ENCODE data around the gene SLC39A5. TPM values are rescaled to one million over a fixed set of nuclear protein-coding genes. Genes with fewer than 3 reads are reported as not detected.
"Not testable (repeated sequence)": the region's sequence is repeated elsewhere in the genome, so short reads cannot be mapped to it uniquely, and the experiment has no call there.

SLC39A5 gene
- total RNA-seq, 1 experiment from 2014 or later = 8.6 TPM

GRCh38 chr12:56243731-56244181 lies 13.9 kb downstream of the SLC39A5 start:
- no peak for DNase-seq (ENCODE audit: low spot score)

GRCh38 chr12:56244494-56244893 lies 14.6 kb downstream of the SLC39A5 start:
- DNase-seq (ENCODE audit: low spot score) = no peak

GRCh38 chr12:56247923-56248322 lies 18.1 kb downstream of the SLC39A5 start:
- DNase-seq (ENCODE audit: low spot score) = no peak

GRCh38 chr12:56248711-56249110 lies 18.9 kb downstream of the SLC39A5 start:
- no peak for DNase-seq (ENCODE audit: low spot score)

- no peak for DNase-seq (ENCODE audit: low spot score)
These were observed 22.8 kb downstream of the SLC39A5 start for GRCh38 chr12:56252649-56253048.

- no peak for DNase-seq (ENCODE audit: low spot score)
These were observed 23.2 kb downstream of the SLC39A5 start for GRCh38 chr12:56253091-56253490.

GRCh38 chr12:56255671-56256070 lies 25.8 kb downstream of the SLC39A5 start:
- DNase-seq (ENCODE audit: low spot score) = no peak

GRCh38 chr12:56256326-56256960 lies 26.6 kb downstream of the SLC39A5 start:
- DNase-seq (ENCODE audit: low spot score) = no peak

- no peak for DNase-seq (ENCODE audit: low spot score)
These were observed 27.2 kb downstream of the SLC39A5 start for GRCh38 chr12:56257071-56257470.

GRCh38 chr12:56257491-56258067 lies 27.7 kb downstream of the SLC39A5 start:
- peak; percentile 25 for DNase-seq (ENCODE audit: low spot score)

- DNase-seq (ENCODE audit: low spot score) = peak; percentile 80
These were observed 28.4 kb downstream of the SLC39A5 start, which contains the start of gene ANKRD52 for GRCh38 chr12:56258068-56258819. Gene ANKRD52, minus strand, starts transcription at chr12:56258384. Its CDS starts 115 bp downstream, at chr12:56258269.

- DNase-seq (ENCODE audit: low spot score) = no peak
These were observed 29.0 kb downstream of the SLC39A5 start for GRCh38 chr12:56258820-56259183.

GRCh38 chr12:56260380-56260779 lies 30.5 kb downstream of the SLC39A5 start:
- DNase-seq (ENCODE audit: low spot score) = no peak

GRCh38 chr12:56260921-56261320 lies 31.1 kb downstream of the SLC39A5 start:
- DNase-seq (ENCODE audit: low spot score) = no peak

GRCh38 chr12:56261503-56262232 lies 31.8 kb downstream of the SLC39A5 start:
- peak; percentile 41 for DNase-seq (ENCODE audit: low spot score)

GRCh38 chr12:56262955-56263354 lies 33.1 kb downstream of the SLC39A5 start:
- DNase-seq (ENCODE audit: low spot score) = not testable (repeated sequence)

- DNase-seq (ENCODE audit: low spot score) = not testable (repeated sequence)
These were observed 36.3 kb downstream of the SLC39A5 start for GRCh38 chr12:56266068-56266692.

- DNase-seq (ENCODE audit: low spot score) = peak; percentile 93
These were observed 37.0 kb downstream of the SLC39A5 start, which contains the start of gene COQ10A for GRCh38 chr12:56266693-56267442. Gene COQ10A, plus strand, starts transcription at chr12:56266942. Its CDS starts 177 bp downstream, at chr12:56267119.

- DNase-seq (ENCODE audit: low spot score) = no peak
These were observed 37.7 kb downstream of the SLC39A5 start for GRCh38 chr12:56267443-56268071.

- DNase-seq (ENCODE audit: low spot score) = peak; percentile 37
These were observed 41.2 kb downstream of the SLC39A5 start for GRCh38 chr12:56271031-56271430.
